Bronchial epithelial cell (primary cell): ENCODE measurements around the gene GLRA3. TPM values are rescaled to one million over a fixed set of nuclear protein-coding genes. Genes with fewer than 3 reads are reported as not detected.

ENCODE experiments used
- DNase-seq: peaks from one replicate; pipeline ENCODE4 v3.0.0-alpha.2; 2010; ENCODE audit warnings: low read depth
- FAIRE-seq: peaks from 2 replicates; lab custom pipeline; 2011; peaks lifted over from hg19 to GRCh38; lab: Jason Lieb, UNC
- H3K27me3 ChIP-seq: 2 replicates; pipeline ENCODE4 v1.5.1; 2011; ENCODE audit warnings: low read length; ENCODE audit not compliant: control insufficient read depth, insufficient read depth
- H3K36me3 ChIP-seq: 2 replicates; pipeline ENCODE4 v1.5.1; 2011; ENCODE audit warnings: low read length; ENCODE audit not compliant: control insufficient read depth, insufficient read depth
- H3K4me3 ChIP-seq: 2 replicates; pipeline ENCODE4 v1.5.1; 2011; ENCODE audit warnings: mild to moderate bottlenecking, low read depth, low read length, control low read depth
- total RNA-seq: library from RNA; depleted of rRNA; stranded (reverse); fragments of >200 nt; gene quantifications from 2 replicates; pipeline ENCODE4 v1.2.1, GENCODE V29; 2014
- TF ChIP-seq, protein P1 (sequence below): IDR thresholded peaks from 2 replicates; pipeline ENCODE4 v1.5.1; 2011; ENCODE audit warnings: mild to moderate bottlenecking, moderate library complexity, low read length, control low read depth, inconsistent platforms; ENCODE audit not compliant: insufficient read depth, severe bottlenecking

GLRA3 gene
- total RNA-seq, 1 donor from 2014 or later: not detected

DNA sequence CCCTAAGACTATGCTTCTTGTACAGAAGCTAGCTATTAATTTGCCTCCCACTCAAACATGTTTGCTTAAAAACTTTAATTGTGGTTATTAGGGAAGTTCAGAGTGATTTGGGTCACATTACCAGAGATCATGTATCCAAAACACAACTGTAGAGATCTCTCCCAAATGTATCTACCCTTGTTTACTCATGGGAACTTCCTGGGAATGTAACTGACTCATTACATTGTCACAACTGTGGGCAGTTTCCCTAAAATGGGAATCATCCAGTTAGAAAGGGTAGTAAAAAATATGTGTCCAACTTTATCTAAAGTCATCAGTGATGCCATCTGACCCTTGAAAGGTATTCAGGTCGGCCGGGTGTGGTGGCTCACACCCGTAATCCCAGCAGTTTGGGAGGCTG is 40.3 kb upstream of the GLRA3 start:
- FAIRE-seq: no peak
- TF ChIP-seq, protein P1, sequence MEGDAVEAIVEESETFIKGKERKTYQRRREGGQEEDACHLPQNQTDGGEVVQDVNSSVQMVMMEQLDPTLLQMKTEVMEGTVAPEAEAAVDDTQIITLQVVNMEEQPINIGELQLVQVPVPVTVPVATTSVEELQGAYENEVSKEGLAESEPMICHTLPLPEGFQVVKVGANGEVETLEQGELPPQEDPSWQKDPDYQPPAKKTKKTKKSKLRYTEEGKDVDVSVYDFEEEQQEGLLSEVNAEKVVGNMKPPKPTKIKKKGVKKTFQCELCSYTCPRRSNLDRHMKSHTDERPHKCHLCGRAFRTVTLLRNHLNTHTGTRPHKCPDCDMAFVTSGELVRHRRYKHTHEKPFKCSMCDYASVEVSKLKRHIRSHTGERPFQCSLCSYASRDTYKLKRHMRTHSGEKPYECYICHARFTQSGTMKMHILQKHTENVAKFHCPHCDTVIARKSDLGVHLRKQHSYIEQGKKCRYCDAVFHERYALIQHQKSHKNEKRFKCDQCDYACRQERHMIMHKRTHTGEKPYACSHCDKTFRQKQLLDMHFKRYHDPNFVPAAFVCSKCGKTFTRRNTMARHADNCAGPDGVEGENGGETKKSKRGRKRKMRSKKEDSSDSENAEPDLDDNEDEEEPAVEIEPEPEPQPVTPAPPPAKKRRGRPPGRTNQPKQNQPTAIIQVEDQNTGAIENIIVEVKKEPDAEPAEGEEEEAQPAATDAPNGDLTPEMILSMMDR: no peak
- Histone ChIP-seq H3K36me3 (no peaks in the 10 kb centered on the region), H3K27me3 (no peaks in the 10 kb centered on the region), H3K4me3 (no peak overlapping the region)
- DNase-seq: peak; percentile 18

DNA sequence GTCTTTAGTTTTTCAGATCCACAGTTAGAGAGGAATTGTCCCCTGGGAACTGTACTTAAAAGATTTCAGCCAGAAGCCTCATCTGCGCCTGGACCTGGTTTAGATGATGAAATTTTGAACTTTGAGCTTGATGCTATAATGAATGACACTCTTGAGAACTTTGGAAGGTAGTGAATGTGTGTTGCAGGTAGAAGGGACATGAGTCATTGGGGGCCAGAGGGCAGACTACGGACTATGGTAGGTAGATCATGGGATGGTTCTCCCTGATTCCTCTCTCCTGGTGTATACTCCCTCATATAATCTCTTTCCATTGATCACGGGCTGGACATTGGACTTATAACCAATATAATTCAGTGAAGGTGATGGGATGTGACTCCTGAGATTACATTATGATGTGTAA is 38.9 kb upstream of the GLRA3 start:
- Histone ChIP-seq H3K27me3 (no peaks in the 10 kb centered on the region), H3K4me3 (no peak overlapping the region), H3K36me3 (no peaks in the 10 kb centered on the region)
- TF ChIP-seq, protein P1: no peak
- no peak for DNase-seq
- FAIRE-seq: no peak

DNA sequence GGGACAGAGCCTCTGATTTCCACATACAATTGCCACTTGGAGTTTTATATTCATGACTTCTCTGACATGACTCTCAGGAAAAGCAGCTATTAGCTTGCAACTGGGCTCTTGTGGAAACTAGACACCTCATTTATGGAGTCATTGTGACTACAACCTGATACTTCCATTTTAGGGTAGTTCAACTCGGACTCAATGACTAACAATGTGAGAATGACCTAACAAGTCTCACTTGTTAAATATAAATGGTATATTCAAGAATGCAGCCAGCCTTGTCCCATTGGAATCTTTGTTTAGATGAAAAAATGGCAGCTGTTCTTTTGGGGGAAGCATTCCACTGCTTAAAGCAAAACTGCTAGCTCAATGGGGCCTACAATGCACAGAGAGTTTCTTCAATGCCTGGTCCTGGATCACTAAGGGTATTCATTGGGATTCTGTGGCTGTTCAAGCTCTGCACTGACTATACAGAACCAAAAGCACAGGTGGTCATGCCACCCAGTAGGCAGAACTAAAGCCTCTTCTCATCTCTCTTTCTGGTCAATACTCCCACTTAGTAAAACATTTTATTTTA is 36.5 kb upstream of the GLRA3 start:
- FAIRE-seq (no peak), DNase-seq (peak; percentile 14)
- TF ChIP-seq, protein P1: no peak
- no peak overlapping the region for H3K4me3 ChIP-seq
- no peaks in the 10 kb centered on the region for H3K36me3 ChIP-seq
- no peaks in the 10 kb centered on the region for H3K27me3 ChIP-seq

DNA sequence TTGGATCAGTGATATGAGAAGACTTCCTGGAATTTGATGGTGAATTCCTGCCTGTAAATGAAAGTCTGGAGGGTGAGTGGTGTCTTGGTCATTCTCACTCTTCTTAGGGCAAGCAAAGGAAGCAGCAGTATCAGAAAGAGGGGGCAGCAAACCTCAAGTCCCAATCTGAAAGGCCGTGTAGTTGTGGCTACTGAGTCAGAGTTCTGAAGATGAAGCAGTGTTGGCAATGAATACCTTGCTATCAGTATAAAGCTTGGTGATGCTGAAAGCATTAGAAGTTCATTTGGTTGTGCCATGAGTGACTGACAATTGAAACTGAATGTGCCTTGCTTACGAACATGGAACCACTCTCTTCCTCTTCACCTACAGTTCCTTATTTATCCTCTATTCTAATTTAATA is 35.0 kb upstream of the GLRA3 start:
- H3K36me3 ChIP-seq: no peaks in the 10 kb centered on the region
- no peak overlapping the region for H3K4me3 ChIP-seq
- DNase-seq (no peak), FAIRE-seq (no peak)
- H3K27me3 ChIP-seq: no peaks in the 10 kb centered on the region
- TF ChIP-seq, protein P1: no peak

DNA sequence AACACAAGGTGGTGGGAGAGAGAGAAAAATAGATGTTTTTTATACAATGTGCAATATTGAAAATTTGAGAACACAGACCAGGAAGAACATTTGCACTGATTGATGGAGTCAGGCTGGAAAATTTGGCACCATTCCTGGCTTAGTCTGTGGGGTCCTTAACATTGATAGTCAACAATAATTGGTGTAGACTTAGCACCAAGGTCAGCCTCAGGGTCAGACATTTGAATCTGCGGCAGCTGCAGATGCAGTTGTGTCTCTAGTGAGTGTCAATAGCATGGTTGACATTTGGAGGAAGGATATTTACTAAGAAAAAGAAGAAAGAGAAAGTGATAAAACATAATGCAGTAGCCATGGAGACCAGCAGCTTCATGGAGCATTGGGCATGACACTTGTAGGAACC is 31.5 kb upstream of the GLRA3 start:
- no peak overlapping the region for H3K4me3 ChIP-seq
- no peaks in the 10 kb centered on the region for H3K27me3 ChIP-seq
- no peaks in the 10 kb centered on the region for H3K36me3 ChIP-seq
- TF ChIP-seq, protein P1: no peak
- FAIRE-seq (no peak), DNase-seq (no peak)

DNA sequence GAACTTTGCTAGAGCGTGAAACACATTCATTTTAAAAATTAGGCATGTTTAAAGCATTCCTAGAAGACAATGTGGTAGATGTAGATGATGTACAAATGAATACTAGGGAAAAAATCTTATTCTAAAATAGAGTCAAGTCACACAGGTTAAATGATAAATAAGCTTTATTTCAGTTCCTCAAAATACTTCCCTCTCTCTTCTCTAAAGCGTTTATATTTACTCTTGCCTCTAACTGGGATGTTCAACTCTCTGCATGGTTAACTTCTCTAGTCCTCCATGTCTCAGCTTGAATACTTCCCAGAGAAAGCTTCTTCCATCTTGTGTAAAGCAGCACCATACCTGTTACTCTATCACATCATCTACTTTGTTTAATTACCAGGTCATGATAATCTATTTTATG is 30.9 kb upstream of the GLRA3 start:
- no peaks in the 10 kb centered on the region for H3K36me3 ChIP-seq
- TF ChIP-seq, protein P1: no peak
- DNase-seq: no peak
- no peak overlapping the region for H3K4me3 ChIP-seq
- no peak for FAIRE-seq
- H3K27me3 ChIP-seq: no peaks in the 10 kb centered on the region
